Parathyroid adenoma (tissue), 2 donors: ENCODE results near the gene DUSP2.

Experiments used
- H2AFZ ChIP-seq: fragments of 300-600 bp; sonication (generic); one replicate; pipeline ENCODE4 v1.7.0; 2017; ENCODE audit warnings: antibody characterized with exemption, mild to moderate bottlenecking
- H3K27ac ChIP-seq: fragments of 300-600 bp; sonication (generic); one replicate; pipeline ENCODE4 v1.7.0; 2017
- H3K27me3 ChIP-seq: fragments of 300-600 bp; sonication (generic); one replicate; pipeline ENCODE4 v1.7.0; 2017; ENCODE audit warnings: low read length; ENCODE audit not compliant: control insufficient read depth, insufficient read depth
- H3K36me3 ChIP-seq: fragments of 300-600 bp; sonication (generic); one replicate; pipeline ENCODE4 v1.7.0; 2017; ENCODE audit warnings: low read length; ENCODE audit not compliant: control insufficient read depth, insufficient read depth
- H3K4me1 ChIP-seq: fragments of 300-600 bp; sonication (generic); one replicate; pipeline ENCODE4 v1.7.0; 2017; ENCODE audit warnings: control low read depth
- H3K4me2 ChIP-seq: fragments of 300-600 bp; sonication (generic); one replicate; pipeline ENCODE4 v1.7.0; 2017; ENCODE audit warnings: low read length
- H3K4me3 ChIP-seq: fragments of 300-600 bp; sonication (generic); one replicate; pipeline ENCODE4 v1.7.0; 2017; ENCODE audit warnings: low read depth, low read length
- H3K79me2 ChIP-seq: fragments of 300-600 bp; sonication (generic); one replicate; pipeline ENCODE4 v1.7.0; 2017; ENCODE audit warnings: control low read depth
- H3K9ac ChIP-seq: fragments of 300-600 bp; sonication (generic); one replicate; pipeline ENCODE4 v1.7.0; 2017; ENCODE audit warnings: mild to moderate bottlenecking
- H3K9me3 ChIP-seq: fragments of 300-600 bp; sonication (generic); one replicate; pipeline ENCODE4 v1.7.0; 2017; ENCODE audit warnings: low read length; ENCODE audit not compliant: control insufficient read depth
- CTCF ChIP-seq: fragments of 300-600 bp; sonication (generic); IDR thresholded peaks from one replicate; pipeline ENCODE4 v1.7.0; 2017; ENCODE audit warnings: antibody characterized with exemption, mild to moderate bottlenecking
- donor health status: primary hyperparathyroidism.

The DUSP2 gene

GRCh38 chr2:96103761-96104486 lies 41.3 kb downstream of the DUSP2 start:
- no peak overlapping the region for H3K4me2 ChIP-seq
- no peak overlapping the region for H3K27ac ChIP-seq
- no peak overlapping the region for H3K9ac ChIP-seq
- no peak for TF ChIP-seq CTCF
- no peaks in the 10 kb centered on the region for H3K27me3 ChIP-seq
- no peaks in the 10 kb centered on the region for H3K36me3 ChIP-seq
- H3K4me3 ChIP-seq = no peak overlapping the region
- no peaks in the 10 kb centered on the region for H3K4me1 ChIP-seq
- no peak overlapping the region for H2AFZ ChIP-seq
- no peaks in the 10 kb centered on the region for H3K9me3 ChIP-seq
- H3K79me2 ChIP-seq = no peaks in the 10 kb centered on the region

- H3K4me3 ChIP-seq = no peak overlapping the region
- no peak overlapping the region for H3K9ac ChIP-seq
- no peak overlapping the region for H3K27ac ChIP-seq
- H3K9me3 ChIP-seq = no peaks in the 10 kb centered on the region
- no peak overlapping the region for H2AFZ ChIP-seq
- H3K36me3 ChIP-seq = no peaks in the 10 kb centered on the region
- TF ChIP-seq CTCF = no peak
- no peak overlapping the region for H3K4me2 ChIP-seq
- no peaks in the 10 kb centered on the region for H3K79me2 ChIP-seq
- no peaks in the 10 kb centered on the region for H3K4me1 ChIP-seq
- no peaks in the 10 kb centered on the region for H3K27me3 ChIP-seq
These were observed 42.0 kb downstream of the DUSP2 start for GRCh38 chr2:96103187-96103601.

- Histone ChIP-seq H3K4me2 (no peak overlapping the region), H3K27me3 (no peaks in the 10 kb centered on the region), H2AFZ (no peak overlapping the region), H3K4me1 (no peaks in the 10 kb centered on the region), H3K4me3 (no peak overlapping the region), H3K9ac (no peak overlapping the region), H3K36me3 (no peaks in the 10 kb centered on the region), H3K79me2 (no peaks in the 10 kb centered on the region), H3K27ac (no peak overlapping the region), H3K9me3 (no peaks in the 10 kb centered on the region)
- TF ChIP-seq CTCF = no peak
These were observed 42.5 kb downstream of the DUSP2 start for GRCh38 chr2:96102596-96103186.

- H3K4me2 ChIP-seq = no peak overlapping the region
- H3K79me2 ChIP-seq = no peaks in the 10 kb centered on the region
- no peaks in the 10 kb centered on the region for H3K27me3 ChIP-seq
- no peak for TF ChIP-seq CTCF
- H3K9me3 ChIP-seq = no peaks in the 10 kb centered on the region
- no peak overlapping the region for H3K9ac ChIP-seq
- no peak overlapping the region for H3K27ac ChIP-seq
- no peak overlapping the region for H3K4me3 ChIP-seq
- H3K36me3 ChIP-seq = no peaks in the 10 kb centered on the region
- no peaks in the 10 kb centered on the region for H3K4me1 ChIP-seq
- H2AFZ ChIP-seq = no peak overlapping the region
These were observed 44.3 kb downstream of the DUSP2 start for GRCh38 chr2:96100893-96101304.
